ENCODE results near the gene TOR1A. TPM values are rescaled to one million over a fixed set of nuclear protein-coding genes. Genes with fewer than 3 reads are reported as not detected.

The TOR1A gene
- total and polyA plus RNA-seq, 2 experiments from 2014 or later: 73.6 to 101 TPM

DNA sequence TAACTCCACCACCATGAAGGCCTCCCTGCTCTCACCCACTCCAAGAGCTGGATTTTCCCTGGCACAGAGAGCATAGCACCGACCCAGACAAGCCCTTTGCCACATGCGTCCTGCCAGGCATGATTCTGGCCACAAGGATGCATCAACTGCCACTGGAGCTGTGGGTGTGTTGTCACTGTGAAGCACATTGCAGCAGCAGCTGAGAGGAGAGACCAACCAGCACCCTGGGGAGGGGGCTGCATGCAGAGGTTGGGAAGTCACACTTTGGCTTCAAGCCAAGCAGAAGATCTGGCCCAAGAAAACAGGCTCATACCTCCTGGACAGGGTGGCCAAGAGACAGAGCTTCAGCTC, 48.5 kb downstream of the TOR1A start:
- no peak overlapping the region for H3K4me3 ChIP-seq
- no peaks in the 10 kb centered on the region for H3K9me2 ChIP-seq (ENCODE audit: insufficient read depth)
- H3K27me3 ChIP-seq (replicated peaks; ENCODE audit: insufficient read depth): no peaks in the 10 kb centered on the region
- H3K79me2 ChIP-seq (ENCODE audit: insufficient read depth): no peaks in the 10 kb centered on the region
- no peak for TF ChIP-seq EZH2 (IDR thresholded peaks at IDR 0.05; ENCODE audit: insufficient read depth, poor library complexity, severe bottlenecking)
- no peak for TF ChIP-seq EZH2phosphoT487 (IDR thresholded peaks at IDR 0.05; ENCODE audit: insufficient read depth, low read depth)
- peaks cover 12% of the 10 kb centered on the region for H3F3A ChIP-seq (ENCODE audit: insufficient read depth)
- peak; percentile 16 for DNase-seq
- peaks cover 16% of the 10 kb centered on the region for H3K4me1 ChIP-seq (ENCODE audit: insufficient read depth)
- in situ Hi-C loops (cut with MboI): no loop called here
- H3K27ac ChIP-seq: no peak overlapping the region
- H4K20me1 ChIP-seq (ENCODE audit: insufficient read depth): no peaks in the 10 kb centered on the region
- 27 to 36% methylated on average over 2 of the region's 2 CpGs for WGBS, 2 experiments (ENCODE audit: low coverage in 1 of 2, low lambda C conversion rate in 2 of 2, missing lambda C conversion rate in 2 of 2)
- no peaks in the 10 kb centered on the region for H3K36me3 ChIP-seq (ENCODE audit: low read depth)
- no peak overlapping the region for H3K4me2 ChIP-seq (ENCODE audit: unreplicated experiment)
- H3K9ac ChIP-seq: no peak overlapping the region
- no peaks in the 10 kb centered on the region for H3K9me3 ChIP-seq (ENCODE audit: low read depth)
- H2AFZ ChIP-seq: no peak overlapping the region

DNA sequence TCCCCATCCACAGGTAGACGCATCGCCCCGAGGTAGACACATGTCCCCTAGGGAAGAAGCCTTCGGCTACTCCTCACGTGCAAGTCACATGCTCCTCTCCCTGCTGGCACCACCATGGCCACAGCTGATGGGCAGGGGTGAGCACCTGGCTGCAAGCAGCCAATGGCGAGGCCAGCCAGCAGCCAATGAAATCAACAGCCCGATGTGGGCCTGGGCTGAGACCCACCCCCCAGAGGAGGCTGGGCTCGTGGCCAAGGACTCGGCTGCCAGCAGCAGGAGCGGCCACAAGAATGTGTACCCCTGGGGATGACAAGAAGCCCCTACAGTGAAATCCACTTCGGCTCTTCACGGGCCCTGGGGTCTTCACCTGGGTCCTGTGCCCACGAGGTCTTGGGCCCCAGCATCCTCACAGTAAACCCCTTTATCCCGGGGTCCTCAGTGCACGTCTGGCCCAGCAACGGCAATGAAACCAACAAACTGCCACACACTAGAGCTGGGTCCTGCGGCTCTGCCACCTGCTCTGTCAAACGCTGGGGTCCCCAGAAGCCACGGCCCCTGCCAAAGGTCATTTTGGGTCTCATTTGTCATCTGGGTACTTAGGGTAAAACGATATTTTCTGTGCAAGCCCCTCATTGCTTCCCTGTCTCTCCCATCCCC, 49.0 kb downstream of the TOR1A start:
- Histone ChIP-seq H2AFZ (no peak overlapping the region), H3K9me3 (ENCODE audit: low read depth) (no peaks in the 10 kb centered on the region)
- DNase-seq: no peak

DNA sequence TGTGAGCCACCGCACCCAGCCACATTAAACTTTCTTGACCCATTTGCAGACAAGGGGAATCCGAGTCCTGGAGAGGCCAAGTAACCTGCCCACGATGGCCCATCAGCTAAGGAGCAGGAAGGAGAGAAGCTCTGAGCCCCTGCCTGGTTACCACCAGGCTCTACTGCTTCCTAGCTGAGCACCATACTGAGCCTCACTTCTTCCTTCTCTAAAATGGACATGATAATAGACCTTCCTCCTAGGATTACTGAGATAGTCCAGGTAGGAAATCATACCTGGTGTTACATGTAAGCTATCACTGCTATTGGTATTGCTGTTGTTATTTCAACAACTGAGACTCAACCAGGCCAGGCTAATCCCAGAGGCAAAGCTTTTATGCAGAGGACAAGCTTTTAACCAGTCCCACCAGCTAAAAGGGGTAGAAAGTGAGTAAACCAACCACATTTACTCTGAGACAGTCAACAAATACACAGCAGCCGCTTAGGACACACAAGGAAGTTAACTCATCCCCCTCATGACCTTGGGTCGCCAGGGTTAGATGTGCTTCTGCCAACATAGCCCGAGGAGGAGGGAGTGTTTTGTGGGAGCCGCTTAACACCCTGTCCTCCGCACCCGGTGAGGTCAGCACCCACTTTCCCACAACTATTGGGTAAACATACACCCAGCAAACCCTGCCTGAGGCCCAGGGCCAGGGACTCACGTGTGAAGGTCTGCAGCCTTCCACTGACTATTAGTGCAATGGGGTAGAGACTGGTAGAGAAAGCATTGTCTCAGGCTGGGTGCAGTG, 50.5 kb downstream of the TOR1A start:
- Histone ChIP-seq H3K9me2 (ENCODE audit: insufficient read depth) (no peaks in the 10 kb centered on the region), H3F3A (ENCODE audit: insufficient read depth) (peaks cover 12% of the 10 kb centered on the region), H3K79me2 (ENCODE audit: insufficient read depth) (no peaks in the 10 kb centered on the region), H3K9me3 (ENCODE audit: low read depth) (no peaks in the 10 kb centered on the region), H3K4me2 (ENCODE audit: unreplicated experiment) (no peak overlapping the region), H3K4me1 (ENCODE audit: insufficient read depth) (peaks cover 16% of the 10 kb centered on the region), H4K20me1 (ENCODE audit: insufficient read depth) (no peaks in the 10 kb centered on the region), H3K27ac (no peak overlapping the region), H3K36me3 (ENCODE audit: low read depth) (no peaks in the 10 kb centered on the region), H3K27me3 (replicated peaks; ENCODE audit: insufficient read depth) (no peaks in the 10 kb centered on the region), H2AFZ (no peak overlapping the region), H3K9ac (0 out of 2 replicates have a peak overlapping the region, but pooled peaks have one; percentile 4), H3K4me3 (no peak overlapping the region)
- no peak for TF ChIP-seq EZH2 (IDR thresholded peaks at IDR 0.05; ENCODE audit: insufficient read depth, poor library complexity, severe bottlenecking)
- no peak for TF ChIP-seq EZH2phosphoT487 (IDR thresholded peaks at IDR 0.05; ENCODE audit: insufficient read depth, low read depth)
- peak; percentile 68 for DNase-seq
- in situ Hi-C loops (cut with MboI): no loop called here
- 64 to 73% methylated on average over 10 of the region's 10 CpGs for WGBS, 2 experiments (ENCODE audit: low coverage in 1 of 2, low lambda C conversion rate in 2 of 2, missing lambda C conversion rate in 2 of 2)

More for the DNA sequence above, 49.0 kb downstream of the TOR1A start:
- H3K36me3 ChIP-seq (ENCODE audit: low read depth): no peaks in the 10 kb centered on the region
- no peaks in the 10 kb centered on the region for H3K27me3 ChIP-seq (replicated peaks; ENCODE audit: insufficient read depth)
- no peak overlapping the region for H3K4me2 ChIP-seq (ENCODE audit: unreplicated experiment)
- H3K27ac ChIP-seq: no peak overlapping the region
- peaks cover 12% of the 10 kb centered on the region for H3F3A ChIP-seq (ENCODE audit: insufficient read depth)
- H3K4me1 ChIP-seq (ENCODE audit: insufficient read depth): peaks cover 16% of the 10 kb centered on the region
- TF ChIP-seq EZH2phosphoT487 (IDR thresholded peaks at IDR 0.05; ENCODE audit: insufficient read depth, low read depth): no peak
- no peak for TF ChIP-seq EZH2 (IDR thresholded peaks at IDR 0.05; ENCODE audit: insufficient read depth, poor library complexity, severe bottlenecking)
- no peaks in the 10 kb centered on the region for H4K20me1 ChIP-seq (ENCODE audit: insufficient read depth)
- H3K9ac ChIP-seq: no peak overlapping the region
- no peak overlapping the region for H3K4me3 ChIP-seq
- 73% methylated on average over 20 of the region's 20 CpGs for WGBS, 2 experiments (ENCODE audit: low coverage in 1 of 2, low lambda C conversion rate in 2 of 2, missing lambda C conversion rate in 2 of 2)
- in situ Hi-C loops (cut with MboI): no loop called here
- H3K79me2 ChIP-seq (ENCODE audit: insufficient read depth): no peaks in the 10 kb centered on the region
- no peaks in the 10 kb centered on the region for H3K9me2 ChIP-seq (ENCODE audit: insufficient read depth)

DNA sequence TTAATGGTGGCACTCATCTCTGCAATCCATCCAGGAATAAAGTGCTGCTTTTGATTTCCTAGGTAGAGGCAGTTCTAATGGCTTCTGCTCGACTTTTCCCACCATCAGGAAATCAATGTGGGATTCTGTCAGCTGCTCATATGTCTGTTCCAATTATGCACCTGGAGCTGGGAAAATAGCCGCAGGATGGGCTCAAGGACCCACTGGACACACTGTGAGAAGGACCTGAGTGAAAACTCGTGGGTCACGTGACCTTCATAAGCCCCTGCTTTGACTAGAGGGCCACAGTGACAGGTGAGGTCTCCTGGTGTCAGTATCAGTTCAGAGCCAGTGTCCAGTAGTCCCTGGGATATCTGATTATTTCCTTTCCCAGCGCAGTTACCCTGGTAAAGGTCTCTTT, 53.2 kb downstream of the TOR1A start:
- in situ Hi-C loops (cut with MboI): no loop called here
- no peaks in the 10 kb centered on the region for H3K36me3 ChIP-seq (ENCODE audit: low read depth)

More for the DNA sequence above, 53.2 kb downstream of the TOR1A start:
- Histone ChIP-seq H3K4me3 (no peak overlapping the region), H3K9ac (no peak overlapping the region), H3K9me3 (ENCODE audit: low read depth) (no peaks in the 10 kb centered on the region), H3K4me1 (ENCODE audit: insufficient read depth) (no peaks in the 10 kb centered on the region), H2AFZ (no peak overlapping the region), H3F3A (ENCODE audit: insufficient read depth) (no peaks in the 10 kb centered on the region), H3K79me2 (ENCODE audit: insufficient read depth) (no peaks in the 10 kb centered on the region), H3K4me2 (ENCODE audit: unreplicated experiment) (no peak overlapping the region), H3K27me3 (replicated peaks; ENCODE audit: insufficient read depth) (no peaks in the 10 kb centered on the region), H3K27ac (no peak overlapping the region), H4K20me1 (ENCODE audit: insufficient read depth) (no peaks in the 10 kb centered on the region), H3K9me2 (ENCODE audit: insufficient read depth) (no peaks in the 10 kb centered on the region)
- 79 to 87% methylated on average over 5 of the region's 5 CpGs for WGBS, 2 experiments (ENCODE audit: low coverage in 1 of 2, low lambda C conversion rate in 2 of 2, missing lambda C conversion rate in 2 of 2)
- TF ChIP-seq EZH2phosphoT487 (IDR thresholded peaks at IDR 0.05; ENCODE audit: insufficient read depth, low read depth): no peak
- no peak for TF ChIP-seq EZH2 (IDR thresholded peaks at IDR 0.05; ENCODE audit: insufficient read depth, poor library complexity, severe bottlenecking)
- no peak for DNase-seq
